ENCODE data around the gene DGKQ.

- no peak for TF ChIP-seq YY1 (IDR thresholded peaks at IDR 0.05; ENCODE audit: insufficient read depth, insufficient read length)
- TF ChIP-seq ZNF274 (IDR thresholded peaks at IDR 0.05; ENCODE audit: low read depth, low read length): no peak
These were observed 15.1 kb downstream of the DGKQ start for GRCh38 chr4:958314-958665.

All from NT2/D1 (cell line).